Spleen (tissue), 11 donors: ENCODE data around the gene RS1. TPM values are rescaled to one million over a fixed set of nuclear protein-coding genes. Genes with fewer than 3 reads are reported as not detected.

Experiments used
- DNase-seq: peaks from one replicate; pipeline ENCODE4 v3.0.0-alpha.2; 2020
- H3K27ac ChIP-seq, 8 donors: fragments of 200-600 bp; sonication (generic) in 7 of 8; 1 replicate in 4 of 8; 2 replicates in 4 of 8; pipeline versions ENCODE4 v1.5.0 to v1.8.0; 2016 to 2021; ENCODE audit warnings: inconsistent platforms in 4 of 8, mild to moderate bottlenecking in 4 of 8, moderate library complexity in 1 of 8
- H3K27me3 ChIP-seq, 7 donors: fragments of 200-600 bp; sonication (generic) in 6 of 7; replicated peaks in 1 of 7; 1 replicate in 4 of 7; 2 replicates in 3 of 7; pipeline versions ENCODE4 v1.5.0 to v1.8.0; 2016 to 2021; ENCODE audit warnings: inconsistent platforms in 3 of 7, mild to moderate bottlenecking in 1 of 7
- H3K36me3 ChIP-seq, 6 donors: fragments of 200-600 bp; sonication (generic) in 5 of 6; 1 replicate in 4 of 6; 2 replicates in 2 of 6; pipeline versions ENCODE4 v1.5.0 to v1.8.0; 2016 to 2021; ENCODE audit warnings: inconsistent platforms in 2 of 6
- H3K4me1 ChIP-seq, 6 donors: fragments of 200-600 bp; sonication (generic) in 5 of 6; 1 replicate in 3 of 6; 2 replicates in 3 of 6; pipeline versions ENCODE4 v1.5.0 to v1.8.0; 2016 to 2021; ENCODE audit warnings: inconsistent platforms in 3 of 6
- H3K4me3 ChIP-seq, 8 donors: fragments of 200-600 bp; sonication (generic) in 7 of 8; 1 replicate in 4 of 8; 2 replicates in 4 of 8; pipeline versions ENCODE4 v1.5.0 to v1.8.0; 2016 to 2021; ENCODE audit warnings: inconsistent platforms in 4 of 8, mild to moderate bottlenecking in 4 of 8, moderate library complexity in 2 of 8
- H3K9me3 ChIP-seq, 8 donors: fragments of 200-600 bp; sonication (generic) in 7 of 8; 1 replicate in 4 of 8; 2 replicates in 4 of 8; pipeline versions ENCODE4 v1.5.0 to v1.8.0; 2016 to 2021; ENCODE audit warnings: inconsistent platforms in 4 of 8
- CTCF ChIP-seq, 11 experiments: fragments of 200-600 bp in 7 of 11; fragments of 450-650 bp in 4 of 11; sonication (generic) in 4 of 11; IDR thresholded peaks in 8 of 11; conservative IDR thresholded peaks in 3 of 11; 1 replicate in 7 of 11; 2 replicates in 4 of 11; pipeline versions ENCODE4 v1.4.0 to v1.8.0; 2016 to 2021; ENCODE audit warnings: antibody characterized with exemption in 11 of 11, inconsistent platforms in 4 of 11, mild to moderate bottlenecking in 1 of 11
- POLR2A ChIP-seq, 3 donors: fragments of 450-650 bp; IDR thresholded peaks; one replicate each; pipeline ENCODE4 v1.5.1; 2017; ENCODE audit warnings: antibody characterized with exemption in 3 of 3, mild to moderate bottlenecking in 1 of 3
- POLR2AphosphoS5 ChIP-seq, 3 donors: sonication (generic); formaldehyde crosslinking; IDR thresholded peaks; one replicate each; pipeline ENCODE4 v1.5.1; 2017; ENCODE audit warnings: antibody characterized with exemption in 3 of 3
- WGBS, 5 donors: extraction: QIAGEN DNeasy Blood & Tissue Kit in 3 of 5; methylation state at CpG; one replicate each; pipeline versions ENCODE4 v1.1.5 to v1.1.7; 2013 to 2018; 5-methylcytosine and 5-hydroxymethylcytosine counted together
- intact Hi-C: fragments of 100-400 bp; cut with DNase I; formaldehyde crosslinking; loops from one replicate; pipeline ENCODE4 v1.15.0; 2023; ENCODE audit warnings: low total_unique reads
- polyA plus RNA-seq, 3 donors: library from polyadenylated mRNA; stranded (reverse); fragments of 200-250 nt; gene quantifications; one replicate each; pipeline ENCODE4 v1.2.1, GENCODE V29; 2013
- total RNA-seq, 7 donors: library from RNA; depleted of rRNA in 3 of 7; stranded (reverse); fragments of >200 nt in 3 of 7; fragmentation: NEBNext Ultra II Directional in 4 of 7; extraction: Animal tissue kit (Norgen Biotek cat#: 25700) in 4 of 7; gene quantifications; one replicate each; pipeline versions ENCODE4 v1.1.0 to v1.2.1, GENCODE V29; 2016 to 2021
- donor health status: healthy with polysubstance abuse.
- donor health status: DM: no; HTN: no; CAD: no; lungs with moderate emphysema.
- donor health status: DM: no; HTN: no; CAD: no.
- donor health status: Bipolar disorder and iron deficiency.
- donor health status: healthy.
- donor health status: DM: no; HTN: no; CAD: no.
- donor health status: DM: yes; HTN: yes; CAD: no.

RS1 gene
- total and polyA plus RNA-seq, 10 donors = 0.04 TPM; not detected in 9

GRCh38 chrX:18639280-18639679, 32.6 kb downstream of the RS1 start:
- no peaks in the 10 kb centered on the region for H3K36me3 ChIP-seq
- no peak overlapping the region for H3K27ac ChIP-seq

GRCh38 chrX:18638398-18638797, 33.5 kb downstream of the RS1 start:
- TF ChIP-seq POLR2AphosphoS5 (IDR thresholded peaks at IDR 0.05) (no peak), POLR2A (IDR thresholded peaks at IDR 0.05) (no peak), CTCF (IDR thresholded peaks at IDR 0.05 in 8 of 11, conservative IDR thresholded peaks at IDR 0.05 in 3 of 11) (no peak)

More at GRCh38 chrX:18639280-18639679, 32.6 kb downstream of the RS1 start:
- no peaks in the 10 kb centered on the region for H3K4me1 ChIP-seq
- 88 to 100% (median 94%) methylated on average over 2 of the region's 2 CpGs for WGBS, 5 donors
- H3K4me3 ChIP-seq = no peak overlapping the region
- H3K27me3 ChIP-seq = no peaks in the 10 kb centered on the region
- no peak for DNase-seq
- H3K9me3 ChIP-seq = no peaks in the 10 kb centered on the region
- intact Hi-C loops = no loop called here
- no peak for TF ChIP-seq POLR2AphosphoS5 (IDR thresholded peaks at IDR 0.05)
- no peak for TF ChIP-seq POLR2A (IDR thresholded peaks at IDR 0.05)
- no peak for TF ChIP-seq CTCF (IDR thresholded peaks at IDR 0.05 in 8 of 11, conservative IDR thresholded peaks at IDR 0.05 in 3 of 11)

GRCh38 chrX:18630934-18631333, 41.0 kb downstream of the RS1 start:
- H3K9me3 ChIP-seq = no peaks in the 10 kb centered on the region
- DNase-seq = no peak
- TF ChIP-seq CTCF (IDR thresholded peaks at IDR 0.05 in 8 of 11, conservative IDR thresholded peaks at IDR 0.05 in 3 of 11) (no peak), POLR2AphosphoS5 (IDR thresholded peaks at IDR 0.05) (no peak), POLR2A (IDR thresholded peaks at IDR 0.05) (no peak)
- H3K27ac ChIP-seq = no peak overlapping the region
- H3K27me3 ChIP-seq = no peaks in the 10 kb centered on the region
- intact Hi-C loops = no loop called here
- 88 to 96% (median 94%) methylated on average over 8 of the region's 8 CpGs for WGBS, 5 donors
- no peak overlapping the region for H3K4me3 ChIP-seq
- H3K4me1 ChIP-seq = no peaks in the 10 kb centered on the region
- H3K36me3 ChIP-seq = peaks cover 0 to 47% (median 0%) of the 10 kb centered on the region in 6 donors

More at GRCh38 chrX:18638398-18638797, 33.5 kb downstream of the RS1 start:
- Histone ChIP-seq H3K9me3 (no peaks in the 10 kb centered on the region), H3K36me3 (no peaks in the 10 kb centered on the region), H3K4me1 (no peaks in the 10 kb centered on the region), H3K27ac (no peak overlapping the region), H3K4me3 (no peak overlapping the region), H3K27me3 (no peaks in the 10 kb centered on the region)
- WGBS, 5 donors = 83 to 97% (median 91%) methylated on average over 2 of the region's 2 CpGs
- intact Hi-C loops = no loop called here
- DNase-seq = no peak

- Histone ChIP-seq H3K9me3 (no peaks in the 10 kb centered on the region), H3K4me1 (no peaks in the 10 kb centered on the region), H3K27ac (no peak overlapping the region), H3K36me3 (peaks cover 0 to 55% (median 0%) of the 10 kb centered on the region in 6 donors), H3K4me3 (no peak overlapping the region), H3K27me3 (no peaks in the 10 kb centered on the region)
- intact Hi-C loops = no loop called here
- TF ChIP-seq POLR2AphosphoS5 (IDR thresholded peaks at IDR 0.05) (no peak), CTCF (IDR thresholded peaks at IDR 0.05 in 8 of 11, conservative IDR thresholded peaks at IDR 0.05 in 3 of 11) (no peak), POLR2A (IDR thresholded peaks at IDR 0.05) (no peak)
- DNase-seq = no peak
- WGBS, 5 donors = 83 to 95% (median 92%) methylated on average over 2 of the region's 2 CpGs
Observed at GRCh38 chrX:18624599-18624998, 47.3 kb downstream of the RS1 start.
